Stimulated activated CD4-positive, alpha-beta T cell treated with anti-CD3 and anti-CD28 coated beads, Interleukin-1b, Interleukin-23, amount 100 ng/mL, for 4 hours (primary cell): ENCODE measurements around the gene IFNG.
"Not testable (repeated sequence)": the region's sequence is repeated elsewhere in the genome, so short reads cannot be mapped to it uniquely, and the experiment has no call there.

ENCODE experiments used
- DNase-seq, 2 donors: peaks; one replicate each; pipeline ENCODE4 v3.0.0-alpha.2; 2020; ENCODE audit warnings: low read depth in 2 of 2

Gene IFNG

DNA sequence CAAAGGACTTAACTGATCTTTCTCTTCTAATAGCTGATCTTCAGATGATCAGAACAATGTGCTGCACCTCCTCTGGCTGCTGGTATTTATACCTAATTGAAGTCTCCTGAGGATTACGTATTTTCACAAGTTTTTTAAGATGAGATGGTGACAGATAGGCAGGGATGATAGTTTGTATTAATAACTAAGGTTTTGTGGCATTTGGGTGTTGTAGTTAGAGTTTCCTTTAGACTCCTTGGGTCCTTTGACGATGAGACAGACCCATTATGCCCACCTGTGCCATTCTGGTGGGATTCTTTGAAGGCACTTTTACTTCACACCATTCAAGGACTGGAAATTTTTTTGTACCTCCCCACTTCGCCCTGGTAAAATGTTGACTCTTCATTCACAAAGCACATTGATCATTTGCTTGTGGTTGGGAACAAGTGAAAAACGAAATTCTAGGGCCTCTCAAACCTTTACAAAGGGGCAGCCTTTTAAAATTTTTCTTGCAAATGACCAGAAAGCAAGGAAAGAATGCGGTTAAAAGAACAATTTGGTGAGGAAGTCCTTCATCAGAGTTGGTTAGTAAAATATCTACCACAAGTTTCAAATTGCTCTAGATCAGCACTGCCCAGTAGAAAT is at the start of gene IFNG:
Gene IFNG (minus strand): TSS at position 60 of the 624 bp plus-strand sequence. CDS start 125 bp downstream, outside the sequence.
- no peak for DNase-seq

DNA sequence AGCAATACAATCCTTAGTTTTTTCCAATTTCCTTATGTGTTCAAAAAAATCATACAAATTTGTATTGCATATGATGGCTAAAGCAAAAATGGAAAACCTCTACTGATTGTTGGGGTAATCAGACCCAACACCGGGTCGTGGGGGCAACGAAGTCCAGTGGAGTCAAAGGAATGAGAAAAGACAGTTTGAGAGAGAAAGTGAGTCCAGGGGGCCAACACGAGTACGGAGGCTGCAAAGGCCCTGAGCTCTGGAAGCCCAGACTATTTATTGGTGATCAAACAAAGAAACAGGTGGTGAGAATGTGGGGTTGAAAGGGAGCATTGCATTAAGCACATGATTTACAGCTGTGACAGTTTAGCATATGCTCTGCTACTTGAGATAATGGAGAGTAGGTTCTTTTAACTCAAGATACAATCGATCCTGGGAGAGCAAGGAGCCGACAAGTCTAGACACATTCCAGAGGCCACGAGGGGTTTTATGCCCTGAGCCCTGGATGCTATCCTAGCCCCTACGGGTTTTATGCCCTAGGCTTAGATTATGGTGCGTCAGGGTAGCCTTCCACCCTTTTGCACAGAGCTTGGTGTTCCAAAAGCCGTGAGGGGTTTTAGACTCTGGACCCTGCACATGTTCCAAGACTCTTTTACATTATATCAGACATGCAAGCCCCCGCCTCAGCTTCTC is 49.6 kb upstream of the IFNG start:
- not testable (repeated sequence) for DNase-seq

DNA sequence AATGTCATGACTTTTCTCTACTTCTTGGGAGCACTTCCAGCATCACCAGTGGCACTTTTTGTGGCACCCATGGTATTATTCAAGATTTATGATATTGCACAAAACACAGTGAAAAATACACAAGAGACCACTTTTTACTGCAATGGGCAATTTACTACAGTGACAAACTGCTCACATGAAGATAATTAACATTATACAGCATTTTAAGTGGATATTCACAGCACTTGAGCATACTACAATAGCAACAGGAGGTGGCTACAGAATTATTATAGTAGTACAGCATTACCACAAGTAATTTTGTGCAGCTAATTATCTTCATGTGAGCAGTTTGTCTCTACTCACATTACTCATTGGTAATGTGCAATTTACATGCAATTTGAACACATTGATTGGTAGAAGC is 47.7 kb upstream of the IFNG start:
- DNase-seq, result no peak

DNA sequence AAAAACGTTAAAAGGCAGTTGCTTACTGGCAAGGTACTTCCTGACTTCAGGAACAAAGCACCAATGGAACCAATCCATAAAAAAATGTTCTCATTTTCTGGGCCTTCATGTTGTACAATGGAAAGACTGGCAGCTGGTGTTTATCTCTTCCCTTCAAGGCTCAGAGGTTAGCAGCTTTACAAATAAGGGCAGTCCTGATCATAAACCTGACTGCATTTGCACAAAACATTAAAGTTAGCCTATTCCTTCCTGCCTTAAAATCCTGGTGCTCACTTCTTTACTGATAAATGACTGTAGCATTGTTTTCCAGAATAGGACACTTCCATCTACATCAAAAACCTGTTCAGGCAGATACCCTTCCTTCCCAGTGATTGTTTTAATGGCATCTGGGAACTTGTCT is 46.9 kb upstream of the IFNG start:
- DNase-seq, result no peak

DNA sequence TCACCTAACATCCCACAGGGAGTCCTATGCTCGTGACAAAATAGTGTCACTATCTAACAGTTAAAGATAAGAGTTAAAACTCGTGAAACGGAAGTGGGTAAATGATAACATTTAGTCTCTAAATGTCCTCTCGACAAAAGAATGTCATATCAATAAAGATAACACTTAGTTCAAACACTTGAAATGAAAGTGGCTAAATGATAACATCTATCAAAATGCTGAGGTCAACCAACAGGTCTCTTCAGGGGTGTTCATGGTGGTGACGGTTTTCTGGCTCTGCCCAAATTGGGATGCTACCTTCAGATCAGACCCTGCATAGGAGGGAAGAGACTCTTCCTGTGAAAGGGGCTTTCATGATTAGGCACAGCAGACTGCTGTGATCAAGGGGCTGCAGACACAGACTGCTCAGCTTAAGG is 43.9 kb upstream of the IFNG start:
- no peak for DNase-seq

DNA sequence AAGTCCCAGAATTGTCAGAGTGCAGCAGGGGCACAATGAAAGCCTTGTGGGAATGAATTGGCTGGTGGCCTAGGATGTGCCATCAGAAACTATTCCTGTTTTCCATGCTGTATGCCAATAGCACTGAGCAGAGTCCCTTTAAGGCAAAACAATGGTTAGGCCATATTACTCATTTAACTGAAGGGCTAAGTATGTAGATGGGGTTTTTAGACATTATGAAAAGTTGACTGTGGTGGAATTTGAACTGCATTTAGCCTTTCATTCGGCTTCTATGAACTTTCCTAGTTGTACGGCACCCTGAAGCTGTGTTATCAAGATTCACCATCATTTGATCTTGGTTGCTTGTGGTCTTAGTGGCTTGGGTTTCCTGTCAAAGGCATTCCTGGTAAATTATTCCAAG is 41.3 kb upstream of the IFNG start:
- DNase-seq, result no peak

DNA sequence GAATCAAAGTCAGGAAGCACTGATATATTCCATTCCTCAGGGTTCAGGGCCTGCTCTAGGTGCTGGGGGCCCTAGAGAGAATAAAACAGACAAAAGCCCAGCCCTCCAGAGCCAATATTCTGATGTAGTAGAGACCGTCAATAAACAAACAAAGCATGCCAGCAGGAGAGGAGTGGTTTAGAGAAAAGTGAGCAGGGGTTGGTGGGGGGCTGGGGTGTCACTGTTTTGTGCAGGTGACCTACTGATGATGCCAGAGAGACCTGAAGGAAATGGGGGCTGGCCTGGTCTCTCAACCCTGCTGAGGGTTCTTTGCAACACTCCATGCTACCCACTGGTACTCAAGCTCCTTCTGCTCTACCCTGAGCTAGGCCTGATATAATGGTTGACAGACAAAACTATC is 39.6 kb upstream of the IFNG start:
- no peak for DNase-seq

DNA sequence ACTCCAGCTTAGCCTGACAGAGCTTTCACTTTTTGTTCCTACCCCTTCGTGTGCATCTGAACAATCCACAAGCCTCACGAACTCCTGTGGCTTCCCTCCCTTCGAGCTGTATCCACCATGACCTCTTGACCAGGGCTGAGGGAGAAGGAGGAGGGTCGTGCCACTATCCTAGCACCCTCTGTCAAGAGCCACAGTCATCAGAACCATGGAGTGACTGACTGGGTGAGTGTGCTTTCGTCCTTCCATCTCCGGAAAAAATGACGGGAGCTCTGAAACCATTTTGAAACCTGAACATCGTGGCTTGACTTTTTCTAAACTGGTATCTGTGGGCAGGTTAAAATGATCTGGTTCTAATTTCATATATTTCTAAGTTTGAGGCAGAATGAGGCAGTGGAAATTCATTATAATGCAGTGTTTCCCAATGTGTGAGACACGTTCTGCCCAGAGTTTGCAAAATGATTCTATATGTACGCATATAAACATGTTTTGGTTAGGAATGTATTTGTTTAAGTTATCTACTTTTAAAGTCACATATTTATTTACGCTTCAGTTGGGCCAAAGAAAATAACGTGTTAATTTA is 39.1 kb upstream of the IFNG start:
- DNase-seq, result no peak

DNA sequence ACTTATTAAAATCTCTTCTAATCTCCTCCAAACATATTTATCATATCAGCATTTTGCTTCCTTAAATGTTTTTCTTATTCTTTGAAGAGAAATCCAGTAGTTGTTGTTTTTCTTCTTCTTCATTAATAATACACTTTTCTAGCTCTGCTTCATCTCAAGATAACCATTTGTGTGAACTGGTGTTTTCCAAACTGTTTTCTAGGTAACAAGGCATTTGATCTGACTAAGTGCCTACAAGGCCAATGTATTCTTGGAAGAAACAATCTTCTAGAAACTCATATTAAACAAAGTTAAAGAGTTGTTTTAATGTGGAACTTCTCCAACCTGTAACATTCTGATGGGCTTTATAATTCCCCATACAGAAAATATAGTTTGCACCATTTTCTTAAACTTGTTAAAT is 30.8 kb upstream of the IFNG start:
- DNase-seq, result no peak

DNA sequence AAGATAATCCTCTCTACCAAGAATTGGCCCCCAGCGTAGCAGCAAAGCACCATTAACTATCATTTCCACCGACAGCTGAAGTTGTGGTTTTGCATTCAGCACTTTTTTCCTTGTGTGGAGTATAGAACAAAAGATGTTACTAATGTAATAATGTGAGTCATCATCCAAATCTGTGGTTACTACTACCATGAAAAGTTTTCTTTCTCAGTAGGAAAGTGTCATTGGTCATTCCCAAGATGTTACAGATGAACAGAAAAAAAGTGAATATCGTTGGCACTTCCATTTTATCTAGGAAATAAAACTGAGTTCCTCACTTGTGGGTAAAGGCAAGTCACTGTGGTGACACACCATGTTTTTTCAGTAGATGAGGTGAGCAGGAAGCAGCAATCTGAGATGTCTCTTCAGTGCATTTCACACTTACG is 30.3 kb upstream of the IFNG start:
- DNase-seq, result peak; percentile 8 to 34

DNA sequence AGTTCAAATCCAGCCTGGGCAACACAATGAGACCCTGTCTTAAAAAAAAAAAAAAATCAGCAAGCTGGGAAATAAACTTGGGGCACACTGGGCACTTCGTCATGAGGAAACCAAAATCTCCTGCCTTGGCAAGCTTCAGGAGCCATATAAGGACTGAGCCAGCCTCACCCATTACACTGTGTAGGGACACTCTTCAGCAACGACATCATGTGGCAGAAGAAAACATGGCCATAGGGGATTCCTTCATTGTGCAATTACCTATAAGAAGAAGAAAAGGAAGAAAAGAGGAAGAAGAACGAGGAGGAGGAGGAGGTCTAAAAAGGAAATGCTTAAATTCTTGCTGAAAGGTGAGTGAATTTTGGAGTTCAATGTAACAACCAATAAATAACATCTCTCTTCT is 26.1 kb upstream of the IFNG start:
- no peak for DNase-seq

DNA sequence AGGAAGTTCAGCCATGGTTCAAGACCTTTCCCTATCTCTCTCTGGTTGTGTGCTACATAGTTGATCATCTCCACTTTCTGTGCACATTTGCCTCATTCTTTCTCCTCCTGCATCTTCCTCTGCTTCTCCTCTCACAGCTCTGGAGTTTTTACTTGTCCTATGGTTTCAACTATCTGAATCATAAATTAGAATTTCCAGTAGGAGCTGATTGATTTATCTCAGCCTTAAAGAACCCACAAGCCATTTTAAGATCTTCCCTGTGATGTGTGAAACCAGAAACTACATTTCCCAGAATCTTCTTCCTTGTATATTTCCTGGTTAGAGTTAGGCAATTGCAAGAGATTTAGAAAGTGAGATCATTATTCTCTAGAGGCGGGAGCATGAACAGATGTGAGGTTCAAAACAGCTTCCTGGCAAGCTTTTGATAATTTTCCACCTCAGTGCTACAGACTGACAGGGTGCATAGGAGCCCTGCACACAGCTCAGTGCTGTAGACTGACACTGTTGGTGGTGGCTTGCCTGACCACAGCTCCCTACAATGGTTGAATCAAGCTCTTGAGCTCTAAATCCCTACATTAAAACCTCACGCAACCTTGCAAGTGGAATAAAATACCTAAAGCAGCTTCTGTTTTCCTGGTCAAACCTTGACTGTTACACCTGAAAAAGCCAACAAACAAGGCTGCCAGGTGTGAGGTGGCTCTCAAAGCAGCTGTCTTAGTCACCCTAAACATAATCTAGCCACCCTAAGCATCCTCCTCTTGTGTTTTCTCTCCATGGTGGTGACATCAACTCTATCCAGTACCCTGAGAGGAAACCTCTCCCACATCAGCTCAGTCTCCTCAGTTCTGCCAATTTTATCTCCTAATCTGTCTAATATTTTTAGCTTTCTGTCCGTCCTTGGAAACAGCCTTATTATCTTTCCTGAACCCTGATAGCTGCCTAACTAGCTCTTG is 21.5 kb upstream of the IFNG start:
- peak in 1 of 2 donors; percentile 30 for DNase-seq

DNA sequence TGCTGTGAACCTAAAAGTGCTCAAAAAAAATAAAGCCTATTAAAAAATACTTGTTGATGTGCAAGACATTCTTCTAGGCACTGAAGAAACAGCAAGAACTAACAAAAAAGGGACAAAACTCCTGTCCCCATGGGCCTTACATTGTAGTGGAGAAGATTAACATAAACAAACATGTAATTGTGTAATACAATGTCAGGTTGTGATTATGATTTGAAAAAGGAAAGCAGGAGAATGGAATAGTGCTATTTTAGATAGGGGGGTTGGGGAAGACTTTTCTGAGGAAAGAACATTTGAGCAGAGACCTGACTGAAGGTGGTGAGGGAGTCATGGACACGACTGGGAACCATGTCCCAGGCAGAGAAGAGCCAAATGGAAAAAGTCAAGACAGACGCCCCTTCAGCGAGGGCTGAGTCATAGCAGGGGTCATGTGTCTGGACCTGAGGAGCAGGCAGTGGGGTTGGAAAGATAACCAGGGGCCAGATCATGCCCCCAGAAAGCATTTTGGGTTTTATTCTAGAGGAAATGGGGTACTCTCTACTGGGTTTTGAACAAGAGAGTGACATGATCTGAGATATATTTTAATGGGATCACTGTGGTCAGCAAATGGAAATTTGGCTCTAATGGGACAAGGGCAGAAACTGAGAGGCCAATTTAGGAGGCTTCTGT is 19.4 kb upstream of the IFNG start:
- DNase-seq, result no peak

DNA sequence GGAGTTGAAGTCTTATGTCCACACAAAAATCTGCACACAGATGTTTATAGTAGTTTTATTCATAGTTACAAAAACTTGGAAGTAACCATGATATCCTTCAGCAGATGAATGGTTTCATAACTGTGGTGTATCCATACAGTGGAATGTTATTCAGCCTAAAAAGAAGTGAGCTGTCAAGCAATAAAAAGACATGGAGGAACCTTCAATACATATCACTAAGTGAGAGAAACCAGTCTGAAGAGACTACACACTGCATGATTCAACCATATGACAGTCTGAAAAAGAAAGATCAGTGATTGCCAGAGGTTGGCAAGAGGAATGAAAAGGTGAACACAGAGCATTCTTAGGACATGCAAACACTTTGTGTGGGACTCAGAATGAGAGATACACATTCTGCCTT is 18.6 kb upstream of the IFNG start:
- DNase-seq, result no peak

DNA sequence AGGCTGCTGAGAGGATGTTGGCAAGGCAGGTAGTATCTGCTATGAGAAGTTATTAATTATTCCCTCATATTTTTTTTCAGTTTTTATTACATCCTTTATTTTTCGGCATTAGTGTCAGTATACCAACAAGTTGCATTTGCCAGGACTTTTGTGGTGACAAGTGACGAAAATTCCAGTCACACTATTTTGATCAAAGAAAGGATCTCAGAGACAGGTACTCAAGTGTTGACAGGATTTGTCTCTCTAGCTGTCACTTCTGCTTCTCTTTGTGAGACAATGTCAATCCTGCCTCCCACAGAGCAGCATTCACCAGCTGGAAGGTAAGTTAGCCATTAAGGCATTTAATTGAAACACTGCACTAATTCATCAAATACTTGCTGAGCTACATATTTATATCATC is 18.0 kb upstream of the IFNG start:
- no peak for DNase-seq

DNA sequence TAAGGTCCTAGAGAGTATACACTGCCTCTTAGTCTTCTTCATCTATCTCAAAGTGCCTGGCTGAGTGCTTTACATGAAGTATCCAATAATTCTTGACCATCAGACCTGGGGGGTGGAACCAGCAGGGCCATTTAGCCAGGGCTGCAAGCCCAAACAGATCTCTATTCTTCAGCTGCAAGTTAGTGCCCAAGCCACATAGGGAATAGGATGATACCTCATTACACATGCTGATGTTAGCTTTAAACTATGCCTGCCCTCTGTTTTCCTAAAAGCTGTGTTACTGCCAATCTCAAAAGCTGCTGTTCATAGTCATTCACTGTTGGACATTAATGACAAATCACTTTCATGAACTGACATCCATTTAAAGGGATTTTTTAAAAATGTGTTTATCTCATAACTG is 16.7 kb upstream of the IFNG start:
- no peak for DNase-seq

DNA sequence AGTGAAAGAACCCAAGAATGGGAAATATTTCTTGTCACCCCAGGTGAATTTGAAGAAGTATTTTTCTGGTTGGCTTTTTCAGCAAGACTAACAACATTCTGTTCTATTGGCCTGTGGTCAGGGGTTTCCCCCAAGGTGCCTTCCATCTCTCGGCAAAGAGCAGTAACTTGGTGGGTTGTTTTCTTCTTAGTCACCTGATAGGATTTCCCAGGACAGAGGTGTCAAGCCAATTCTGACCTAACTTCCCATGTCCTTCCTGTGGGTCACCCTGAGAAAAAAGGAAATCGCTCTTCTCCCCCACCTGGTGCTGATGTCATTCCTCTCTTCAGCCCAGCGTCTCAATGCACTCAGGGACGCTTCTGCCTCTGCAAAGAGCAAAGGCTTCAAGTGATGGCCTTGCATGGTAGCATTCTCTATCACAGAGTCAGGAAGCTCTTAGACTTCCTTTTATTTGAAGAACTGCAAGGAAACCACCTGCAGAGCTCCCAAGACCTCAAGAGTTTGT is 16.1 kb upstream of the IFNG start:
- peak; percentile 17 to 40 for DNase-seq

DNA sequence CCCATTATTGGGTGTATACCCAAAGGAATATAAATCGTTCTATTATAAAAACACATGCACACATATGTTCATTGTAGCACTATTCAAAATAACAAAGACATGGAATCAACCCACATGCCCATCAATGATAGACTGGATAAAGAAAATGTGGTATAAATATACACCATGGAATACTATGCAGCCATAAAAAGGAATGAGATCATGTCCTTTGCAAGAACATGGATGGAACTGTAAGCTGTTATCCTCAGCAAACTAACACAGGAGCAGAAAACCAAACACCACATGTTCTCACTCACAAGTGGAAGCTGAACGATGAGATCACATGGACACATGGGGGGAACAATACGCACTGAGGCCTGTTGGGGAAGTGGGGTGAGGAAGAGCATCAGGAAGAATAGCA is 15.2 kb upstream of the IFNG start:
- DNase-seq, result not testable (repeated sequence)

DNA sequence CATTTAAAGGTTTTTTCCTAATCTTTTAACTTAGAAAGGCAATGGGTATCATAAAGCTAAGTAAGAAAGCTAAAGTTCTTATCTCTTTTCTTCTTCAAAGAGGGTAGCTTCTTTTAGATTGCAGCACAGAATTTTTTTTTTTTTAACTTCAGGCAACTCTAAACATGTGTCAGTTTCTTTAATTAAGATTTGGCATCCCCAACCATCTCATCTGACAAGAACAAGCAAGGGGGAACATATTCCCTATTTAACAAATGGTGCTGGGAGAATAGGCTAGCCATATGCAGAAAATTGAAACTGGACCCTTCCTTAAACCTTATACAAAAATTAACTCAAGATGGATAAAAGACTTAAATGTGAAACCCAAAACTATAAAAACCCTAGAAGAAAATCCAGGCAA is 14.3 kb upstream of the IFNG start:
- DNase-seq, result no peak

DNA sequence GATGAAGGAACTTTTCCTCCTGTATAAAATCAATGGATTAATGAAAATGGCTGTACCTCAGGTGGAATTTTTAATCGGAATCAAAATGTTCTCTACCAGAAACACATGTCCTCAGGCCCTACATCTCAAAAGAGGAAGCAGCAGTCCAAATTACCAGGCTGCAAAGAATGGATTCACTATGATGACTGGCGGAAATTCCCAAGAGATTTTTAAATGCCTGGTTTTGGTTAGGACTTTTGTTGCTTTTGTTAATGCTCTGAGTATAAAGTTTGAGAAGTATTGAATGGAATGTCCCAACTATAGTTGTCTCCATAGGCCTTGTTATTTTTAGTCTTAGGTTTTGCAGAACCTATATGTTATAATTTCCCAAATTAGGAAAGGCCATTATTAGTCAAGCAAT is 11.2 kb upstream of the IFNG start:
- no peak for DNase-seq

DNA sequence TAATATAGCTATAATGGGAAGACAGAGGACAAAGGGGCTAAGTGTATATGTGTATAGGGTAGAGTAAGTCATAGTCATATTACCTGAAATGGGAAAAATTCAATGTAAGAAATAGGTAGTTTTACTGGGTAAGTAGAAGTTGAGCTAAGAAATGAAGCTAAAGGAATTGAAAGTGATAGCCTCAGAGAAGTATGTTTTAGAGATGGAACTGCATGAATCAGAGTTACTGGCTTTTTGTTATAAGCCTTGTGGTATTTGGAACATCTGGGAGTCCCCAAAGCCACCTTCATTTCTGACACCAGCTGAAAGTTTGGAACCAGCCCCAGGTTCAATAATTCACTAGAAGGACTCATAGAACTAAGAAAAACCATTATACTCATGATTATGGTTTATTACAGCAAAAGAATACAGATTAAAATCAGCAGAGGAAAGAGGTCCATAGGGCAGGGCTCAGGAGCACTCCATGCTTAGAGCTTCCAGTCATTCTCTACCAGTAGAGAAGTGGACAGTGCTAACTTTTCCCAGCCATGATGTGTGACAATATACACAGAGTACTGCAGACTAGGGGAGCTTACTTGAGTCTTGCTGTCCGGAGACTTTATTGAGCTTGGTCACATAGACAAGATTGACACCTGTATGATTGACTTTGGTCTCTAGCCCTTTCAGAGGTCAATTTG is 9.8 kb upstream of the IFNG start:
- no peak for DNase-seq
